Sigmoid colon (tissue), 7 donors: ENCODE results near the gene HERPUD2. TPM values are rescaled to one million over a fixed set of nuclear protein-coding genes. Genes with fewer than 3 reads are reported as not detected.
A peak's percentile ranks its signal among the peaks of the same experiment; 100 is the strongest.

Experiments used
- DNase-seq: peaks from one replicate; pipeline ENCODE4 v3.0.0-alpha.2; 2019
- H3K27ac ChIP-seq, 4 donors: fragments of 200-600 bp; sonication (generic); one replicate each; pipeline ENCODE4 v1.5.1; 2016 to 2019; ENCODE audit warnings: mild to moderate bottlenecking in 1 of 4
- H3K27me3 ChIP-seq, 3 donors: fragments of 200-600 bp; sonication (generic); one replicate each; pipeline ENCODE4 v1.5.1; 2019; ENCODE audit warnings: mild to moderate bottlenecking in 1 of 3
- H3K36me3 ChIP-seq, 4 donors: fragments of 200-600 bp; sonication (generic); one replicate each; pipeline ENCODE4 v1.5.1; 2016 to 2019
- H3K4me1 ChIP-seq, 4 donors: fragments of 200-600 bp; sonication (generic); one replicate each; pipeline ENCODE4 v1.5.1; 2017 to 2019
- H3K4me3 ChIP-seq, 4 donors: fragments of 200-600 bp; sonication (generic); one replicate each; pipeline ENCODE4 v1.5.1; 2017 to 2019; ENCODE audit warnings: mild to moderate bottlenecking in 2 of 4, moderate library complexity in 1 of 4
- H3K9me3 ChIP-seq, 4 donors: fragments of 200-600 bp in 3 of 4; sonication (generic) in 3 of 4; one replicate each; pipeline versions ENCODE4 v1.5.1 to v1.6.1; 2013 to 2019
- CTCF ChIP-seq, 4 experiments: fragments of 450-650 bp in 3 of 4; fragments of 200-600 bp in 1 of 4; IDR thresholded peaks; one replicate each; pipeline ENCODE4 v1.5.1; 2016 to 2019; ENCODE audit warnings: antibody characterized with exemption in 4 of 4, mild to moderate bottlenecking in 3 of 4, moderate library complexity in 2 of 4
- EP300 ChIP-seq, 4 donors: sonication (generic); formaldehyde crosslinking; IDR thresholded peaks; one replicate each; pipeline ENCODE4 v1.6.1; 2017; ENCODE audit warnings: antibody characterized with exemption in 4 of 4
- POLR2A ChIP-seq, 2 donors: fragments of 450-650 bp; IDR thresholded peaks; one replicate each; pipeline ENCODE4 v1.6.1; 2016; ENCODE audit warnings: antibody characterized with exemption in 2 of 2, mild to moderate bottlenecking in 2 of 2, moderate library complexity in 2 of 2
- POLR2AphosphoS5 ChIP-seq, 4 donors: sonication (generic); formaldehyde crosslinking; IDR thresholded peaks; one replicate each; pipeline ENCODE4 v1.6.1; 2017; ENCODE audit warnings: antibody characterized with exemption in 4 of 4
- WGBS, 2 donors: extraction: QIAGEN DNeasy Blood & Tissue Kit; methylation state at CpG; one replicate each; pipeline ENCODE4 v1.1.7; 2013; 5-methylcytosine and 5-hydroxymethylcytosine counted together
- intact Hi-C: fragments of 100-400 bp; cut with DNase I; formaldehyde crosslinking; loops from one replicate; pipeline ENCODE4 v1.15.1; 2023
- polyA plus RNA-seq, 3 donors: library from polyadenylated mRNA; stranded (reverse); fragments of 200-250 nt; gene quantifications; one replicate each; pipeline ENCODE4 v1.2.3, GENCODE V29; 2013
- total RNA-seq, 4 donors: library from RNA; depleted of rRNA; stranded (reverse); fragments of >200 nt; gene quantifications; one replicate each; pipeline ENCODE4 v1.1.0, GENCODE V29; 2016
- donor health status: healthy with polysubstance abuse.
- donor health status: Bipolar disorder and iron deficiency.
- donor health status: healthy.

HERPUD2 gene
- total and polyA plus RNA-seq, 7 donors = 8.8 to 40.7 (median 21.7) TPM

DNA sequence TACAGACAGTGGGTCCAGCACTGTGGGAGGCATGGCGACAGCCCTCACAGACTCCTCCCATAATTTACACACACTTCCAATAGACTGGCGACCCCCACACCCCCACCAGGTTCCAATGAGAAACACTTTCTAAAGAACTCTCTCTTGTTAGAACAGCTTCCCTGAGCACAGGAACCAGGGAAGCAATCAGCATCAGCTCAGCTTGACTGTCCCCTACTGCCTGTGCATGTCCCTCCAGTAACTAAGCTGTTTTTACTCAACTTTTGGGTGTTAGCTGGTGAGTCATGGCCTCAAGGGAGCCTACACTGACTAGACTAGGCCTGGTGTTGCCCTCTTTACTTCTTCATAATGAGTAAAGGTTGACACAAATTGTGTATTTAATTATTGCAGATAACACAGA is 32.6 kb upstream of the HERPUD2 start:
- intact Hi-C loops = loop anchor here (10.0 kb wide), 1 partner anchor 397 kb away; no protein-coding TSS in a partner anchor
- DNase-seq = no peak
- Histone ChIP-seq H3K27ac (peak overlapping the region in 3 of 4 donors; percentile 77 to 88 (median 80)), H3K4me3 (no peak overlapping the region), H3K9me3 (no peaks in the 10 kb centered on the region), H3K4me1 (peaks cover 0 to 39% (median 33%) of the 10 kb centered on the region in 4 donors), H3K36me3 (no peaks in the 10 kb centered on the region), H3K27me3 (no peaks in the 10 kb centered on the region)
- TF ChIP-seq POLR2A (IDR thresholded peaks at IDR 0.05) (no peak), EP300 (IDR thresholded peaks at IDR 0.05) (no peak), CTCF (IDR thresholded peaks at IDR 0.05) (no peak), POLR2AphosphoS5 (IDR thresholded peaks at IDR 0.05) (no peak)
- 87% methylated on average over 2 of the region's 2 CpGs for WGBS, 2 donors

GRCh38 chr7:35726654-35727053 is 31.7 kb upstream of the HERPUD2 start:
- no peak for DNase-seq
- Histone ChIP-seq H3K27me3 (no peaks in the 10 kb centered on the region), H3K27ac (no peak overlapping the region), H3K4me1 (peaks cover 0 to 39% (median 33%) of the 10 kb centered on the region in 4 donors), H3K4me3 (no peak overlapping the region), H3K36me3 (no peaks in the 10 kb centered on the region), H3K9me3 (no peaks in the 10 kb centered on the region)
- intact Hi-C loops = loop anchor here (10.0 kb wide), 1 partner anchor 398 kb away; no protein-coding TSS in a partner anchor
- 45 to 82% methylated on average over 3 of the region's 3 CpGs for WGBS, 2 donors
- TF ChIP-seq CTCF (IDR thresholded peaks at IDR 0.05) (no peak), EP300 (IDR thresholded peaks at IDR 0.05) (no peak), POLR2AphosphoS5 (IDR thresholded peaks at IDR 0.05) (no peak)

GRCh38 chr7:35725280-35725680 is 30.3 kb upstream of the HERPUD2 start:
- no peak for DNase-seq
- WGBS, 2 donors = 67 to 89% methylated on average over 10 of the region's 10 CpGs

GRCh38 chr7:35723011-35723410 is 28.1 kb upstream of the HERPUD2 start:
- TF ChIP-seq POLR2AphosphoS5 (IDR thresholded peaks at IDR 0.05) = no peak
- no peak for TF ChIP-seq CTCF (IDR thresholded peaks at IDR 0.05)
- TF ChIP-seq EP300 (IDR thresholded peaks at IDR 0.05) = no peak
- TF ChIP-seq POLR2A (IDR thresholded peaks at IDR 0.05) = no peak
- Histone ChIP-seq H3K9me3 (no peaks in the 10 kb centered on the region), H3K36me3 (no peaks in the 10 kb centered on the region), H3K27ac (no peak overlapping the region), H3K27me3 (no peaks in the 10 kb centered on the region), H3K4me1 (peaks cover 0 to 28% (median 18%) of the 10 kb centered on the region in 4 donors), H3K4me3 (no peak overlapping the region)
- DNase-seq = no peak
- WGBS, 2 donors = 83 to 89% methylated on average over 4 of the region's 4 CpGs
- intact Hi-C loops = loop anchor here (10.0 kb wide), 1 partner anchor 402 kb away; no protein-coding TSS in a partner anchor

More at GRCh38 chr7:35725280-35725680, 30.3 kb upstream of the HERPUD2 start:
- no peak overlapping the region for H3K27ac ChIP-seq
- H3K36me3 ChIP-seq = no peaks in the 10 kb centered on the region
- no peaks in the 10 kb centered on the region for H3K9me3 ChIP-seq
- TF ChIP-seq POLR2A (IDR thresholded peaks at IDR 0.05) (no peak), CTCF (IDR thresholded peaks at IDR 0.05) (no peak), POLR2AphosphoS5 (IDR thresholded peaks at IDR 0.05) (no peak), EP300 (IDR thresholded peaks at IDR 0.05) (no peak)
- intact Hi-C loops = loop anchor here (10.0 kb wide), 1 partner anchor 400 kb away; no protein-coding TSS in a partner anchor
- H3K4me3 ChIP-seq = no peak overlapping the region
- no peaks in the 10 kb centered on the region for H3K27me3 ChIP-seq
- H3K4me1 ChIP-seq = peaks cover 0 to 39% (median 32%) of the 10 kb centered on the region in 4 donors
